Colonic mucosa (tissue), 4 donors: ENCODE measurements around the gene C1QTNF4. TPM values are rescaled to one million over a fixed set of nuclear protein-coding genes. Genes with fewer than 3 reads are reported as not detected.
"Not testable (repeated sequence)": the region's sequence is repeated elsewhere in the genome, so short reads cannot be mapped to it uniquely, and the experiment has no call there.

Experiments
- DNase-seq: peaks from one replicate; pipeline ENCODE4 v3.0.0-alpha.2; 2020
- H3K27ac ChIP-seq: fragments of 200-600 bp; one replicate; pipeline ENCODE4 v1.8.0; 2021
- H3K27me3 ChIP-seq: fragments of 200-600 bp; one replicate; pipeline ENCODE4 v1.8.0; 2021
- H3K36me3 ChIP-seq: fragments of 200-600 bp; one replicate; pipeline ENCODE4 v1.8.0; 2021
- H3K4me1 ChIP-seq: fragments of 200-600 bp; one replicate; pipeline ENCODE4 v1.8.0; 2021; ENCODE audit warnings: mild to moderate bottlenecking
- H3K4me3 ChIP-seq: fragments of 200-600 bp; one replicate; pipeline ENCODE4 v1.8.0; 2021
- H3K9ac ChIP-seq, 2 donors: one replicate each; pipeline ENCODE4 v1.7.0; 2013; ENCODE audit warnings: control low read depth in 2 of 2, low read depth in 2 of 2, low read length in 2 of 2
- H3K9me3 ChIP-seq: fragments of 200-600 bp; one replicate; pipeline ENCODE4 v1.8.0; 2021
- CTCF ChIP-seq: fragments of 200-600 bp; IDR thresholded peaks from one replicate; pipeline ENCODE4 v1.8.0; 2022; ENCODE audit warnings: antibody characterized with exemption, mild to moderate bottlenecking
- intact Hi-C: fragments of 100-400 bp; cut with DNase I; formaldehyde crosslinking; loops from one replicate; pipeline ENCODE4 v1.14.1; 2022
- total RNA-seq, 2 donors: library from RNA; stranded (reverse); fragmentation: NEBNext Ultra II Directional in 1 of 2; extraction: Animal tissue kit (Norgen Biotek cat#: 25700) in 1 of 2; gene quantifications; one replicate each; pipeline ENCODE4 v1.2.1, GENCODE V29; 2021
- donor health status: healthy.
- donor health status: DM: no; HTN: no; CAD: no.
- donor health status: DM: no; HTN: no; CAD: no.

Gene C1QTNF4
- total RNA-seq, 2 donors from 2014 or later: 0.35 to 0.85 TPM

- no peak for TF ChIP-seq CTCF
- Histone ChIP-seq H3K9me3 (no peaks in the 10 kb centered on the region), H3K36me3 (no peaks in the 10 kb centered on the region), H3K4me3 (peak overlapping the region; percentile 97), H3K27me3 (no peaks in the 10 kb centered on the region), H3K27ac (peak overlapping the region; percentile 55), H3K4me1 (peaks cover 4% of the 10 kb centered on the region), H3K9ac (peak overlapping the region; percentile 95 to 98)
- DNase-seq: no peak
- intact Hi-C loops: no loop called here
Observed at GRCh38 chr11:47564933-47565339, 29.3 kb downstream of the C1QTNF4 start.

- intact Hi-C loops, H3K9me3 ChIP-seq, H3K4me3 ChIP-seq, H3K4me1 ChIP-seq, DNase-seq, H3K27ac ChIP-seq, H3K9ac ChIP-seq, H3K36me3 ChIP-seq, H3K27me3 ChIP-seq: not testable (repeated sequence)
Observed at GRCh38 chr11:47564366-47564765, 29.8 kb downstream of the C1QTNF4 start.

- H3K36me3 ChIP-seq, H3K9me3 ChIP-seq, DNase-seq: not testable (repeated sequence)
Observed at GRCh38 chr11:47562393-47562792, 31.8 kb downstream of the C1QTNF4 start.

GRCh38 chr11:47560426-47560825 lies 33.8 kb downstream of the C1QTNF4 start:
- H3K4me1 ChIP-seq: peaks cover 4% of the 10 kb centered on the region
- H3K9me3 ChIP-seq: no peaks in the 10 kb centered on the region
- TF ChIP-seq CTCF: no peak
- intact Hi-C loops: no loop called here
- H3K4me3 ChIP-seq: no peak overlapping the region
- DNase-seq: no peak
- no peaks in the 10 kb centered on the region for H3K36me3 ChIP-seq
- no peak overlapping the region for H3K27ac ChIP-seq
- H3K9ac ChIP-seq: no peak overlapping the region
- no peaks in the 10 kb centered on the region for H3K27me3 ChIP-seq

More at GRCh38 chr11:47562393-47562792, 31.8 kb downstream of the C1QTNF4 start:
- H3K9ac ChIP-seq, H3K4me3 ChIP-seq, H3K27ac ChIP-seq, intact Hi-C loops, H3K4me1 ChIP-seq, H3K27me3 ChIP-seq: not testable (repeated sequence)

GRCh38 chr11:47558695-47559094 lies 35.5 kb downstream of the C1QTNF4 start:
- H3K4me3 ChIP-seq: no peak overlapping the region
- intact Hi-C loops: no loop called here
- TF ChIP-seq CTCF: no peak
- no peak overlapping the region for H3K27ac ChIP-seq
- H3K9ac ChIP-seq: no peak overlapping the region
- DNase-seq: no peak
- H3K9me3 ChIP-seq: no peaks in the 10 kb centered on the region
- no peaks in the 10 kb centered on the region for H3K4me1 ChIP-seq
- no peaks in the 10 kb centered on the region for H3K27me3 ChIP-seq
- H3K36me3 ChIP-seq: no peaks in the 10 kb centered on the region

- H3K27me3 ChIP-seq, H3K4me3 ChIP-seq, DNase-seq, H3K9ac ChIP-seq, H3K27ac ChIP-seq, H3K36me3 ChIP-seq, H3K9me3 ChIP-seq, H3K4me1 ChIP-seq, intact Hi-C loops: not testable (repeated sequence)
Observed at GRCh38 chr11:47557004-47557403, 37.2 kb downstream of the C1QTNF4 start.

GRCh38 chr11:47553406-47553743 lies 40.8 kb downstream of the C1QTNF4 start:
- DNase-seq: no peak

More at GRCh38 chr11:47553406-47553743, 40.8 kb downstream of the C1QTNF4 start:
- Histone ChIP-seq H3K9ac (peak overlapping the region; percentile 75 to 86), H3K9me3 (no peaks in the 10 kb centered on the region), H3K4me1 (no peaks in the 10 kb centered on the region), H3K36me3 (no peaks in the 10 kb centered on the region), H3K27ac (peak overlapping the region; percentile 95), H3K4me3 (peak overlapping the region; percentile 90), H3K27me3 (no peaks in the 10 kb centered on the region)
- no peak for TF ChIP-seq CTCF
- intact Hi-C loops: no loop called here
